ENCODE measurements around the gene TCEANC. TPM values are rescaled to one million over a fixed set of nuclear protein-coding genes. Genes with fewer than 3 reads are reported as not detected.

The TCEANC gene
- polyA plus RNA-seq, 2 of the 4 experiments (the other 2 are of a cell fraction) = 0.81 to 2.7 TPM

DNA sequence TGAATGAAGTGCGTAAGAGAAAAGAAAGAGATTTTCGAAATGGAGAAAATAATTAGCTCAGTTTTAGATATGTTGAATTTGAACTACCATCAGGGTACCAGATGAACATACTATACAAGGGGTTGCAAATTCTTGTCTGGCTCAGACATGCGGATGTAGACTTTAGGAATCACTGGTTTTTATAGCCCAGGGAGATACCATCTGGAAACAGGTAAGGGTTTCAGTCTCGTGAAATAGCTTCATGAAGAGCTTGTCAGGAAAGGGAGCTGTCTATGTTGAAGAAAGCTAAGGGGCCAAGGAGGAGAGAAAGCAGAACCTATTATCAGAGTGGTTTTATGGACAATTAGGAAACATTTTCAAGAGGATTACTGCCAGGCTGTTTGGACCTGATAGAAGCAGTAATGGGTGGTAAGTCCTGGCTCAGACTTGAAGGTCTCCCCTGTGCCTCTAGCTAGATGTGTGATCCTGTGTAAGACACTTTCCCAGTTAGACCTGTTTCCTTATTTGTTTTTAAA lies 42.7 kb downstream of the TCEANC start:
- no peak for FAIRE-seq
- no peak overlapping the region for H3K4me3 ChIP-seq
- ChIA-PET CTCF (no interaction called here), POLR2A (interaction anchor here (1.4 kb wide), 1 partner anchor 39 kb away, joined by 3 read pairs; the partner anchor contains the start of genes OFD1 and TRAPPC2)
- no peak overlapping the region for H3K4me2 ChIP-seq
- H3K27ac ChIP-seq = no peak overlapping the region
- WGBS (ENCODE audit: missing lambda C conversion rate) = 90% methylated on average over 4 of the region's 4 CpGs
- H3K4me1 ChIP-seq = peaks cover 42% of the 10 kb centered on the region
- no peak for ATAC-seq
- H3K9me3 ChIP-seq = no peaks in the 10 kb centered on the region
- no peak for DNase-seq (ENCODE audit: low read depth in 1 of 2, low spot score in 1 of 2)
- TF ChIP-seq JUNB (IDR thresholded peaks at IDR 0.05) (no peak), ZNF302 (CRISPR knock-in tag; IDR thresholded peaks at IDR 0.05) (no peak), MYC (IDR thresholded peaks at IDR 0.05; ENCODE audit: borderline replicate concordance, low read length) (no peak), ZFP36 (IDR thresholded peaks at IDR 0.05; ENCODE audit: borderline replicate concordance, partially characterized antibody) (no peak), RAD21 (conservative IDR thresholded peaks at IDR 0.05 in 1 of 2, IDR thresholded peaks at IDR 0.05 in 1 of 2) (no peak), CBX8 (IDR thresholded peaks at IDR 0.05) (no peak)
- TF ChIP-seq, protein P1, sequence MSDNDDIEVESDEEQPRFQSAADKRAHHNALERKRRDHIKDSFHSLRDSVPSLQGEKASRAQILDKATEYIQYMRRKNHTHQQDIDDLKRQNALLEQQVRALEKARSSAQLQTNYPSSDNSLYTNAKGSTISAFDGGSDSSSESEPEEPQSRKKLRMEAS (IDR thresholded peaks at IDR 0.05) = no peak

DNA sequence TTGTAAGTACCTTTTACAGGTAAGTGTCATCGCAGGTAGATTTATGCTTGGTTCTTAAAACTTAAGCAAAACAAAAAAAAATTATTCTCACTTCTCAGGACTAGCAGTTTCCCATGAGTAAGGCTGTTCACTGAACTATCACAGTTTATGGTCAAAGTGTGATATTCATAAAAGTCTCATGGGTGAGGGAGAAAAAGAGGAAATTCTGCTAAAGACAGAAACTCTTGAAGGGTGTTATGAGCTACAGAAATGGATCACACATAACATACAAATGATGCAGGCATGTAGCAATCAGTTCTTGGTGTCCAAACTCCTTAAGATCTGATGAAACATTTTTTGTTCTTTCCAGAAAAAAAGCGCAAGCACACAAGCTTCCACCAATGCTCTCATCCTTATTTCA lies 44.5 kb downstream of the TCEANC start:
- no peak overlapping the region for H3K27ac ChIP-seq
- WGBS (ENCODE audit: missing lambda C conversion rate) = 96% methylated on average over 2 of the region's 2 CpGs
- TF ChIP-seq NPAS2 (CRISPR knock-in tag; IDR thresholded peaks at IDR 0.05; ENCODE audit: borderline replicate concordance) (no peak), ZC3H11A (IDR thresholded peaks at IDR 0.05) (no peak), BHLHE40 (IDR thresholded peaks at IDR 0.05; ENCODE audit: low read depth, low read length) (no peak), CBX2 (IDR thresholded peaks at IDR 0.05; ENCODE audit: borderline replicate concordance, low read depth) (no peak), SMC3 (IDR thresholded peaks at IDR 0.05) (no peak), MAFK (IDR thresholded peaks at IDR 0.05; ENCODE audit: partially characterized antibody) (no peak), HDAC2 (IDR thresholded peaks at IDR 0.05) (no peak)
- TF ChIP-seq, protein P2, sequence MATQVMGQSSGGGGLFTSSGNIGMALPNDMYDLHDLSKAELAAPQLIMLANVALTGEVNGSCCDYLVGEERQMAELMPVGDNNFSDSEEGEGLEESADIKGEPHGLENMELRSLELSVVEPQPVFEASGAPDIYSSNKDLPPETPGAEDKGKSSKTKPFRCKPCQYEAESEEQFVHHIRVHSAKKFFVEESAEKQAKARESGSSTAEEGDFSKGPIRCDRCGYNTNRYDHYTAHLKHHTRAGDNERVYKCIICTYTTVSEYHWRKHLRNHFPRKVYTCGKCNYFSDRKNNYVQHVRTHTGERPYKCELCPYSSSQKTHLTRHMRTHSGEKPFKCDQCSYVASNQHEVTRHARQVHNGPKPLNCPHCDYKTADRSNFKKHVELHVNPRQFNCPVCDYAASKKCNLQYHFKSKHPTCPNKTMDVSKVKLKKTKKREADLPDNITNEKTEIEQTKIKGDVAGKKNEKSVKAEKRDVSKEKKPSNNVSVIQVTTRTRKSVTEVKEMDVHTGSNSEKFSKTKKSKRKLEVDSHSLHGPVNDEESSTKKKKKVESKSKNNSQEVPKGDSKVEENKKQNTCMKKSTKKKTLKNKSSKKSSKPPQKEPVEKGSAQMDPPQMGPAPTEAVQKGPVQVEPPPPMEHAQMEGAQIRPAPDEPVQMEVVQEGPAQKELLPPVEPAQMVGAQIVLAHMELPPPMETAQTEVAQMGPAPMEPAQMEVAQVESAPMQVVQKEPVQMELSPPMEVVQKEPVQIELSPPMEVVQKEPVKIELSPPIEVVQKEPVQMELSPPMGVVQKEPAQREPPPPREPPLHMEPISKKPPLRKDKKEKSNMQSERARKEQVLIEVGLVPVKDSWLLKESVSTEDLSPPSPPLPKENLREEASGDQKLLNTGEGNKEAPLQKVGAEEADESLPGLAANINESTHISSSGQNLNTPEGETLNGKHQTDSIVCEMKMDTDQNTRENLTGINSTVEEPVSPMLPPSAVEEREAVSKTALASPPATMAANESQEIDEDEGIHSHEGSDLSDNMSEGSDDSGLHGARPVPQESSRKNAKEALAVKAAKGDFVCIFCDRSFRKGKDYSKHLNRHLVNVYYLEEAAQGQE (IDR thresholded peaks at IDR 0.05) = no peak
- H3K9me3 ChIP-seq = no peaks in the 10 kb centered on the region
- ChIA-PET CTCF (interaction anchor here (0.6 to 0.7 kb wide), 3 partner anchors 19 to 1726 kb away, joined by 3 to 4 read pairs (median 3); no protein-coding TSS in a partner anchor), POLR2A (no interaction called here)
- DNase-seq (ENCODE audit: low read depth in 1 of 2, low spot score in 1 of 2) = no peak
- H3K4me2 ChIP-seq = no peak overlapping the region
- H3K4me3 ChIP-seq = no peak overlapping the region
- FAIRE-seq = no peak
- ATAC-seq = no peak
- H3K4me1 ChIP-seq = peaks cover 26% of the 10 kb centered on the region

DNA sequence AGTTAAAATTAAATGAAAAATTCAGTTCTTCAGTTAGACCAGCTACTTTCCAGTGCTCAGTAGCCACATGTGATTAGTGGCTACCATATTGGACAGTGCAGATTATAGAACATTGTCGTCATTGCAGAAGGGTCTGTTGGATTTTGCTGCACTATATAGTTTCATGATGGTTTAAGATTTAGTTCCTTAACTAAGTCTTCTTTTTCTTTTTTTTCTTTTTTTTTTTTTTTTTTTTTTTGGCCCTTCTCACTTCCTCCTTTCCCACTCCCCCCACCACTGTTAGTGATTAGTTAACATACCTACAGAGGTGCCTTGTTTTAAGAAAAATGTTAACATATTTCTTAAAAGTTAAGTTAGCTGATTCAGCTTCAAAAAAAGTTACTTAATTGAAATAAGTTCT lies 45.0 kb downstream of the TCEANC start:
- CTCF ChIA-PET = interaction anchor here (0.7 kb wide), 2 partner anchors 18 to 50 kb away, joined by 3 to 4 read pairs; no protein-coding TSS in a partner anchor
- no peak for DNase-seq (ENCODE audit: low read depth in 1 of 2, low spot score in 1 of 2)
- Histone ChIP-seq H3K4me1 (peaks cover 21% of the 10 kb centered on the region), H3K4me2 (no peak overlapping the region), H3K27ac (no peak overlapping the region), H3K4me3 (no peak overlapping the region), H3K9me3 (no peaks in the 10 kb centered on the region)
- ATAC-seq = no peak
- TF ChIP-seq ZSCAN20 (CRISPR knock-in tag; IDR thresholded peaks at IDR 0.05) = no peak
- TF ChIP-seq TFCP2L1 (CRISPR knock-in tag; IDR thresholded peaks at IDR 0.05) = no peak
- no peak for TF ChIP-seq MAFK (IDR thresholded peaks at IDR 0.05; ENCODE audit: partially characterized antibody)
- TF ChIP-seq RARB (CRISPR knock-in tag; IDR thresholded peaks at IDR 0.05) = no peak
- no peak for TF ChIP-seq FOSB (CRISPR knock-in tag; IDR thresholded peaks at IDR 0.05)
- WGBS (ENCODE audit: missing lambda C conversion rate) = 95% methylated on average over 1 of the region's 1 CpG
- POLR2A ChIA-PET = no interaction called here
- FAIRE-seq = peak; percentile 51

All from A549 (cell line).